Measurements from ENCODE around the gene RARB.

Gene RARB

GRCh38 chr3:25474052-25474451 lies 46.0 kb downstream of the RARB start:
- Histone ChIP-seq H3K27ac (no peak overlapping the region), H3K36me3 (ENCODE audit: insufficient read depth, low read length) (no peaks in the 10 kb centered on the region), H3K9me3 (ENCODE audit: low read depth, low read length) (no peaks in the 10 kb centered on the region), H3K4me3 (no peak overlapping the region), H3K9ac (ENCODE audit: insufficient read length) (no peak overlapping the region)
- TF ChIP-seq FOXP2 (optimal IDR thresholded peaks at IDR 0.05; ENCODE audit: control extremely low read depth, extremely low read length, insufficient read depth): no peak
- no peak for TF ChIP-seq EZH2 (IDR thresholded peaks at IDR 0.05)
- TF ChIP-seq POLR2AphosphoS5 (IDR thresholded peaks at IDR 0.05; ENCODE audit: borderline replicate concordance, low read depth, low read length): no peak
- DNase-seq (ENCODE audit: low read depth, low spot score): no peak

DNA sequence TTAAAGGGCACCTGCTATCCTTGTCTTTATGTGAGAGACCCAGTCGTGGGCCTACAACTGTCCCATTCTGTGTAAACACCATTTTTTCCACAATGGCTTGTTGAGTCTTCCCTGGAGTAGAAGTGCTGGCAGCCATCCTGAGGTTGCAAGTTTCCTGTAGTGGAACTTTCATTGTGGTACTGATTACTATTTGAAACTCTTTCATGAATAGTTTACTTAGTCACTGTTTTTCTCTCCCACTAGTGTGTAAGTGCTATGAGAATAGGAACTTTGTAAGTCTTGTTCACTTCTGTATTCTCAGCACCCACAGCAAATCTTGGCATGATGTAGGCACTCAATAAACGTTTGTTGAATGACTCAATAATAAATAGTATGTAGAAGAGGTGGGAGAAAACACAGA lies 48.6 kb downstream of the RARB start:
- Histone ChIP-seq H3K36me3 (ENCODE audit: insufficient read depth, low read length) (no peaks in the 10 kb centered on the region), H3K9ac (ENCODE audit: insufficient read length) (no peak overlapping the region), H3K9me3 (ENCODE audit: low read depth, low read length) (no peaks in the 10 kb centered on the region), H3K4me3 (no peak overlapping the region), H3K27ac (no peak overlapping the region)
- TF ChIP-seq FOXP2 (optimal IDR thresholded peaks at IDR 0.05; ENCODE audit: control extremely low read depth, extremely low read length, insufficient read depth): no peak
- no peak for TF ChIP-seq POLR2AphosphoS5 (IDR thresholded peaks at IDR 0.05; ENCODE audit: borderline replicate concordance, low read depth, low read length)
- no peak for TF ChIP-seq EZH2 (IDR thresholded peaks at IDR 0.05)
- DNase-seq (ENCODE audit: low read depth, low spot score): no peak

GRCh38 chr3:25478211-25478757 lies 50.2 kb downstream of the RARB start:
- H3K36me3 ChIP-seq (ENCODE audit: insufficient read depth, low read length): no peaks in the 10 kb centered on the region
- H3K9ac ChIP-seq (ENCODE audit: insufficient read length): no peak overlapping the region
- TF ChIP-seq EZH2 (IDR thresholded peaks at IDR 0.05) (no peak), FOXP2 (optimal IDR thresholded peaks at IDR 0.05; ENCODE audit: control extremely low read depth, extremely low read length, insufficient read depth) (no peak), POLR2AphosphoS5 (IDR thresholded peaks at IDR 0.05; ENCODE audit: borderline replicate concordance, low read depth, low read length) (no peak)
- no peak for DNase-seq (ENCODE audit: low read depth, low spot score)
- H3K27ac ChIP-seq: no peak overlapping the region
- H3K4me3 ChIP-seq: no peak overlapping the region
- H3K9me3 ChIP-seq (ENCODE audit: low read depth, low read length): no peaks in the 10 kb centered on the region

DNA sequence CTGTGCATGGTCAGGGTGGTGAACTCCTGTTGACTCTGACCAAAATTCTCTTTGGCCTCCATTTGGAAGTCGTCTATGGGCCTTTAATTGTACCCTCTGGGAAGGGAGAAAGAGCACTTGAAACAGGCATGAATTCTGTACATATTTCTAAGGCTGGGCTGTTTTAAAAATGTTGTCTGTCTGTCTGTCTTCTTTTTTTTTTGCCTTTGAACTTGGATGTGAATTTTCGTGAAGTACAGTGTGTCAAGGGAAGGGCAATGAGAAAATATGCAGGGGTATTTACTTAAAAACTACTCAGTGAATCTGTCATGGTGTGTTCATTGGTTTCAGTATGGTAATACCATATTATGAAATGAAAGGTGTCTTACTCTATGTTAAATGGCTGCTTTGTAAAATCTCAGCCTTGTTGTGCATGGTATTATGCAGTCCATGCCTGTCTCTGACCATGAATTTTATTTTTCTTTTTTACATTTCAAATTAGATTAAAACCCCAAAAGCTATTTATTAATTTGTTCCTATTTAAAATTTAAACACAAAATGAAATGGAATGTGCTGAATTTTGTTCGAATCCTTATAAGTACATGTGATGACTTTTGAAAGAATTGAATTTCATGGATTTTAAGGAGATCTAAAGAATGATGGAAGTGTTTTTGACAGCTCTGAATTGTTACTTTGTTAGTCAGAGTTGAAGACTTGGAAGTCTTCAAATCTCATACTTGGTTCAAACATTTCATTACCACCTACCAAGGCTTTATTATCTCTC lies 51.1 kb downstream of the RARB start:
- H3K4me3 ChIP-seq: no peak overlapping the region
- no peak overlapping the region for H3K9ac ChIP-seq (ENCODE audit: insufficient read length)
- no peaks in the 10 kb centered on the region for H3K36me3 ChIP-seq (ENCODE audit: insufficient read depth, low read length)
- no peak for DNase-seq (ENCODE audit: low read depth, low spot score)
- H3K27ac ChIP-seq: no peak overlapping the region
- TF ChIP-seq FOXP2 (optimal IDR thresholded peaks at IDR 0.05; ENCODE audit: control extremely low read depth, extremely low read length, insufficient read depth): no peak
- TF ChIP-seq EZH2 (IDR thresholded peaks at IDR 0.05): no peak
- TF ChIP-seq POLR2AphosphoS5 (IDR thresholded peaks at IDR 0.05; ENCODE audit: borderline replicate concordance, low read depth, low read length): no peak
- no peaks in the 10 kb centered on the region for H3K9me3 ChIP-seq (ENCODE audit: low read depth, low read length)

- Histone ChIP-seq H3K4me3 (no peak overlapping the region), H3K9ac (ENCODE audit: insufficient read length) (no peak overlapping the region), H3K9me3 (ENCODE audit: low read depth, low read length) (no peaks in the 10 kb centered on the region), H3K36me3 (ENCODE audit: insufficient read depth, low read length) (no peaks in the 10 kb centered on the region), H3K27ac (no peak overlapping the region)
- no peak for DNase-seq (ENCODE audit: low read depth, low spot score)
- TF ChIP-seq POLR2AphosphoS5 (IDR thresholded peaks at IDR 0.05; ENCODE audit: borderline replicate concordance, low read depth, low read length) (no peak), FOXP2 (optimal IDR thresholded peaks at IDR 0.05; ENCODE audit: control extremely low read depth, extremely low read length, insufficient read depth) (no peak), EZH2 (IDR thresholded peaks at IDR 0.05) (no peak)
Measured at GRCh38 chr3:25479727-25480010, 51.6 kb downstream of the RARB start.

DNA sequence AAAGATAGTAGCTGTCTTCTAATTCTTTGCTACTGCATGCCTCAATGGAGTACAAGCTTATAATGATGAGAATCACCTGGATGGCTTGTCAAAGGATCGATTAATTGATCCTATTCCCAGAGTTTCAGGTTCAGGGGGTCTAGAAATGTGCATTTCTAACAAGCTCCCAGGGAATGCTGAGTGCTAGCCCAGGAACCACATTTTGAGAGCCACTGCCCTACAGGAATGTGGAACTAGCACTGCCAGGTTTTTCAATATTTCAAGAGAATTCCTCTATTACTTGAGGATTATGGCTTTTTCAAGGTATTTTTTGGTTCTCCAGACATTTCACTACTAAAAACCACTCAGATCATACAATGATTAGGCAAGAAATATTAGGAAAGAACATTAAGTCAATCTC lies 52.7 kb downstream of the RARB start:
- TF ChIP-seq POLR2AphosphoS5 (IDR thresholded peaks at IDR 0.05; ENCODE audit: borderline replicate concordance, low read depth, low read length) (no peak), FOXP2 (optimal IDR thresholded peaks at IDR 0.05; ENCODE audit: control extremely low read depth, extremely low read length, insufficient read depth) (no peak), EZH2 (IDR thresholded peaks at IDR 0.05) (no peak)
- DNase-seq (ENCODE audit: low read depth, low spot score): no peak
- H3K36me3 ChIP-seq (ENCODE audit: insufficient read depth, low read length): no peaks in the 10 kb centered on the region
- H3K4me3 ChIP-seq: no peak overlapping the region
- H3K9ac ChIP-seq (ENCODE audit: insufficient read length): no peak overlapping the region
- H3K9me3 ChIP-seq (ENCODE audit: low read depth, low read length): no peaks in the 10 kb centered on the region
- H3K27ac ChIP-seq: no peak overlapping the region

DNA sequence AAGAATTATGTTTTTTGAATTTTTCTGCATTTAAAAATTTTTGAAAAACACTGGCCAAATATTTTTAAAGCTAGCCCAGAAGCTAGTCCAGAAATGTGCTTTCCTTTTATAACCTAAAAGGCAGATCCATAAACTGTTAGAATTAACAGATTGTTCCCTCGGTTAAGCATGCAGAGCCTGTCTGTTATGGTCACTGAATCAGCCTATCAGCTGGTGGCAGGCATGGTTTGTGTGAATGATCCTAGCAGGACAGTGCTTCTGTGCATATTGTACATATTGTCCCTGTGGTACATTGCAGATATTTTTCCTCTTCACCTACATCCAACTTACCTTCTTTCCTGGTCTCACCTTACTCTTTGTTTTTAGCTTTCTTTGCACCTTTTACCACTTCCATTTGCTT lies 53.3 kb downstream of the RARB start:
- no peak for TF ChIP-seq EZH2 (IDR thresholded peaks at IDR 0.05)
- TF ChIP-seq POLR2AphosphoS5 (IDR thresholded peaks at IDR 0.05; ENCODE audit: borderline replicate concordance, low read depth, low read length): no peak
- no peak for TF ChIP-seq FOXP2 (optimal IDR thresholded peaks at IDR 0.05; ENCODE audit: control extremely low read depth, extremely low read length, insufficient read depth)
- H3K9me3 ChIP-seq (ENCODE audit: low read depth, low read length): no peaks in the 10 kb centered on the region
- no peak overlapping the region for H3K27ac ChIP-seq
- no peak overlapping the region for H3K4me3 ChIP-seq
- no peak overlapping the region for H3K9ac ChIP-seq (ENCODE audit: insufficient read length)
- no peaks in the 10 kb centered on the region for H3K36me3 ChIP-seq (ENCODE audit: insufficient read depth, low read length)
- no peak for DNase-seq (ENCODE audit: low read depth, low spot score)

DNA sequence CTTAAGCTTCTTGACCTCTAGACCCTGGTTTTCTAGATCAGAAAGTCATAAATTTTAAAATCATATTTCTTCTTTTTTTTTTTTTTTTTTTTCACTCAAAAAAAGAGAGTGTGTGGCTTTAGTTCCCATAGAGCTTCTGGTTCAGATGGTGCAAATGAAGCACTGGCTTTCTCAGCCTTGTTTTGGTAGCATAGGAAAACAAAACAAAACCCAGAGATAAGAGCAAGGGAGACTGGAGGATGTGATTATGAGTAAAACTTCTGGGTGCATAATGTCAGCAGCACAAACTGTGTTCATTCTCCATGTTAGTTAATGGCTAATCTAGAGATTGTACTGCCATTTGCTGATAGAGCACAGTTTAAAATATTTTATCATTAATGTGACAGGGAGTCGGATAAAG lies 55.4 kb downstream of the RARB start:
- no peak for DNase-seq (ENCODE audit: low read depth, low spot score)
- Histone ChIP-seq H3K9me3 (ENCODE audit: low read depth, low read length) (no peaks in the 10 kb centered on the region), H3K36me3 (ENCODE audit: insufficient read depth, low read length) (no peaks in the 10 kb centered on the region), H3K4me3 (no peak overlapping the region), H3K27ac (no peak overlapping the region), H3K9ac (ENCODE audit: insufficient read length) (no peak overlapping the region)
- no peak for TF ChIP-seq POLR2AphosphoS5 (IDR thresholded peaks at IDR 0.05; ENCODE audit: borderline replicate concordance, low read depth, low read length)

DNA sequence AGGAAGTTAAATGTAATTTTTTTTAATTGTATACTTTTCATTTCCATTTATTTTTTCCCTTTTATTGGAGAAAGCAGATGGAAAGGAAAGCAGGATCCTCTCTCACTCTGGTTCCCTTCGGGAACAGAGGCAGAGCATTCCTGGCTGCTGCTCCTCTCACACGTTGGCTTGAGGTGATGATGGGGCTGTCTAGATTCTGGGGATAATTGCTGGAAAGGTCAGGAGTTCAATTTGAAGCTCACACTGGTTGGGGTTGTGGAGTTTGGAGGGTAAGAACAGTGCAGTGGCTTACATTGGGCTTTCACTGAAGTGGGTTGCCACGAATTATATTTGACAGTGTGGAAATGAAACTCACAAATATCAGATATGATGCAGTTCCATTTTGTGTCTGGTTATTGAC lies 57.6 kb downstream of the RARB start:
- TF ChIP-seq FOXP2 (optimal IDR thresholded peaks at IDR 0.05; ENCODE audit: control extremely low read depth, extremely low read length, insufficient read depth) (no peak), EZH2 (IDR thresholded peaks at IDR 0.05) (no peak), POLR2AphosphoS5 (IDR thresholded peaks at IDR 0.05; ENCODE audit: borderline replicate concordance, low read depth, low read length) (no peak)
- no peak for DNase-seq (ENCODE audit: low read depth, low spot score)
- Histone ChIP-seq H3K36me3 (ENCODE audit: insufficient read depth, low read length) (no peaks in the 10 kb centered on the region), H3K4me3 (no peak overlapping the region), H3K27ac (no peak overlapping the region), H3K9me3 (ENCODE audit: low read depth, low read length) (no peaks in the 10 kb centered on the region), H3K9ac (ENCODE audit: insufficient read length) (no peak overlapping the region)
